ENCODE measurements around the gene MCM3AP.

Gene MCM3AP

GRCh38 chr21:46285206-46285661, at the start of gene MCM3AP:
TSS of gene MCM3AP (minus strand) at chr21:46285611. CDS start at chr21:46285286, 325 bp downstream.
- no peak for DNase-seq (ENCODE audit: low read depth)

DNA sequence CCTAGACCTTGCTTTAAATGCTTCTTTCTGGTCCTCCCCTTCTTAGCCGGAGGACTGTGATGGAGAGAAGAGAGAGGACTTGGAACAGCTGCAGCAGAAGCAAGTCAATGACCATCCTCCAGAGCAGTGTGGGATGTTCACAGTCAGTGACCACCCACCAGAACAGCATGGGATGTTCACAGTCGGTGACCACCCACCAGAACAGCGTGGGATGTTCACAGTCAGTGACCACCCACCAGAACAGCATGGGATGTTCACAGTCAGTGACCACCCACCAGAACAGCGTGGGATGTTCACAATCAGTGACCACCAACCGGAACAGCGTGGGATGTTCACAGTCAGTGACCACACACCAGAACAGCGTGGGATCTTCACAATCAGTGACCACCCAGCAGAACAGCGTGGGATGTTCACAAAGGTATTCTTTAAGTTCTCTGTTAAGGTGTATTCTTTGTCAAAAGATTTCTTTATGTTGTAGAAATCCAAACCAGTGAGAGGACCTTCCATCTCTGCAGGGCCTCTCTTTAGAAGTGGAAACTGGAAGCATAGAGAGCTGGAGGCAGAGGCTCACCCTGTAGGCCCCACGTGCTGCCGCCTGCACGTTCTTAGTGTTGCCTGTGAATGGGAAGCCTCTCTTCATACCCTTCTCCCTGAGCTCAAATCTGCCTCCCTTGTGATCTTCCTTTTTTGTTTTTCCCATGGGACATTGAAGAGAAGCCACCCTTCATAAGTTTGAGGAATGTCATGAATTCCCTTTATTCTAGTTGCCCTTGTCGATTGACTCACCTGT, 49.1 kb upstream of the MCM3AP start:
- DNase-seq (ENCODE audit: low read depth), result no peak
- no peak overlapping the region for H3K4me3 ChIP-seq (ENCODE audit: low read depth, low read length)

More at GRCh38 chr21:46285206-46285661, at the start of gene MCM3AP:
- peak within 1 kb of the TSS; percentile 67 for H3K4me3 ChIP-seq (ENCODE audit: low read depth, low read length)

DNA sequence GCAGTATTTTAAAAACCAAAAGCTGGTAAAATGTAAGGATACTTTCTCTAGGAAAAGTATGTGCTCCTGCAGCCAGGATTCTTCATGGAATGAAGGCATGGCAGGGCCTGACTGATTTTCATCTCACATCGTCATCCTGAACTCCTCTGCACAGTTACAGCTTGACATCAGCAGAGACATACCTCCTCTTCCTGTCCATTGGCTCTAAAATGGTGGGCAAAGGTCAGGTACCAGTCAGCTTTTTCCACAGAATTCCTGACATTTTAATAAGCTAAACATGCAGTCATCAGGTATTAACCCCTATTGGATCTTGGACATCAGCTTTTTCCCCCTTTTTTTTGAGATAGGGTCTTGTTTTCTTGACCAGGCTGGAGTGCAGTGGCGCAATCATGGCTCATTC, 44.4 kb upstream of the MCM3AP start:
- no peak overlapping the region for H3K4me3 ChIP-seq (ENCODE audit: low read depth, low read length)
- no peak for DNase-seq (ENCODE audit: low read depth)

DNA sequence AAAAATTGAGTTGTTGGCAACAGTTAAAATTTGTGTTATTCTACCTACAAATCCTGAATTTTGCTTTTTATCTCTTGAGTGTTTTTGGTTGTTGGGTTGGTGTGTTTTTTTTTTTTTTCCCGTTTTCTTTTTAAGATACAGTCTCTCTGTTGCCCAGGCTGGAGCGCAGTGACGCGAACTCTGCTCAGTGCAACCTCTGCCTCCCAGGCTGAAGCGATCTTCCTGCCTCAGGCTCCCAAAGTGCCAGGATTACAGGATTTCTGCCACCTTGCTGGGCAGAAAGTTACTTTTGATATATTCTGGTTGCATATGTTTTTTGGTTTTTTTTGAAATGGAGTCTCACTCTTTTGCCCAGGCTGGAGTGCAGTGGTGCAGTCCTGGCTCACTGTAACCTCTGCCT, 42.7 kb upstream of the MCM3AP start:
- DNase-seq (ENCODE audit: low read depth), result no peak
- no peak overlapping the region for H3K4me3 ChIP-seq (ENCODE audit: low read depth, low read length)

DNA sequence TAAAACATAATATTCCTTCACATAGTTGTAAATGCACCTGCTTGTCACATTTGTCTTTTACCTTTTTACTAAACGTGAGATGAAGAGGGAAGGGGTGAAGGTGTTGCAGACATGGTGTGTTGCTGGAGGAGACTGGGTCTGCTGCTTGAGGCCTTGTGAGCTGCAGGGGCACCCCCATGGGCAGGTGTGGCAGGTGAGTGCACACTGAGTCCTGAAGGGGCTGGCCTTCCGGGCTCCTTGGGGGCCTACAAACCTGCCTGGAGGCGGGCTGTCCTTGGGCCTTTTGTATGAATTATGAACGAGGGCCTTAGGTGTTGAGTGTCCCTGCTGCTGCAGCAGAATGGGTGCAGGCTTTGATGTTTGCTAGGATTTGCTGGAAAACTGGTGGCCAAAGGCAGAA, 42.3 kb upstream of the MCM3AP start:
- H3K4me3 ChIP-seq (ENCODE audit: low read depth, low read length), result no peak overlapping the region
- no peak for DNase-seq (ENCODE audit: low read depth)

- H3K4me3 ChIP-seq (ENCODE audit: low read depth, low read length), result no peak overlapping the region
- no peak for DNase-seq (ENCODE audit: low read depth)
Observed at GRCh38 chr21:46326110-46326703, 40.8 kb upstream of the MCM3AP start.

GRCh38 chr21:46325073-46325912, 39.9 kb upstream of the MCM3AP start:
- peak overlapping the region; percentile 96 for H3K4me3 ChIP-seq (ENCODE audit: low read depth, low read length)
- DNase-seq (ENCODE audit: low read depth), result no peak

GRCh38 chr21:46324390-46325072, 39.1 kb upstream of the MCM3AP start:
- H3K4me3 ChIP-seq (ENCODE audit: low read depth, low read length), result peak overlapping the region; percentile 96

GRCh38 chr21:46323710-46324389, 38.4 kb upstream of the MCM3AP start, which contains the start of the genes C21orf58 and PCNT:
TSS of gene C21orf58 (minus strand) at chr21:46323870. CDS start at chr21:46322738, 1,132 bp downstream.
TSS of gene PCNT (plus strand) at chr21:46324156. CDS start at chr21:46324229, 73 bp downstream.
- peak; percentile 93 for DNase-seq (ENCODE audit: low read depth)
- peak within 1 kb of the TSS; percentile 96 for H3K4me3 ChIP-seq (ENCODE audit: low read depth, low read length)

More at GRCh38 chr21:46324390-46325072, 39.1 kb upstream of the MCM3AP start:
- no peak for DNase-seq (ENCODE audit: low read depth)

DNA sequence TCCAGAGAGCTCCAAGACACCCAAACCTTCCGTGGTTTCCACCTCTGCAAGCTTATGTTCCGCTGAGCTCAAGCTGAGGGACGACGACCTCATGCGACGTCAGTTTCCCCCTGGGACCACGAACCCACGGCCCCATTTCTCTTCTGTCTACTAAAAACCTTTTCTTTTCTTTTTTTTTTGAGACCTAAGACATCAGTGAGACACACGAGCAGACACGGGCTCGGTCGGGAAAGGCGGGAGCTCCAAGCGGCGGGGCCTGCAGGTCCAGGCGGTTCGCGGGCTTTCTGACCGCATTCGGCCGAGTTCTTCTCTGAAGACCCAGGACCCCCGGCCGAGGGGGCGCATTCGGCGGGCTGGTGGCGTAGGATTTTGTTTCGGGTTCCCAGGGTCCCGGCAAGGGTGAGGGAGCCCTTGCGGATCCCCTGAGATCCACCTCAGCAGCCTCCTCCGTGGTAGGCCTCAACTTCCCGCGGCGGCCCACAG, 37.9 kb upstream of the MCM3AP start:
- DNase-seq (ENCODE audit: low read depth), result no peak
- peak overlapping the region; percentile 96 for H3K4me3 ChIP-seq (ENCODE audit: low read depth, low read length)

GRCh38 chr21:46322351-46323226, 37.2 kb upstream of the MCM3AP start:
- DNase-seq (ENCODE audit: low read depth), result no peak
- peak overlapping the region; percentile 96 for H3K4me3 ChIP-seq (ENCODE audit: low read depth, low read length)

DNA sequence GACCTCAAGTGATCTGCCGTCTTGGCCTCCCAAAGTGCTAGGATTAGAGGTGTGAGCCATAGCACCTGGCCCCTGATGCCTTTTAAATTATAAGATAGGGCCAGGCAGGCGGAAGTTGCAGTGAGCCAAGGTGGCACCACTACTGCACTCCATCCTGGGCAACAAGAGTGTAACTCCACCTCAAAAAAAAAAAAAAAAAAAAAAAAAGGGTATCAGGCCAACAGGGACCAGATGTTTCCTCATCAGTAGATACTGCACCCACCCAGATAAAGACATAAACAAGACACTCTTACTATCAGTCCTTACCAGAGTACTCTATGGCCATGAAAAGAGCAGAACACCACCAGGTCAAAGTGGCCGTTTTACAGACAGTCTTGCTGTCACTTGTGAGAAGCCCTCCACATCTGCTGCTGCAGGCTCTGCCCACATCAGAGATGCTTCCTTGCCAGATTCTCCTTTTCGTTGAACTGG, 35.0 kb upstream of the MCM3AP start:
- no peak for DNase-seq (ENCODE audit: low read depth)
- H3K4me3 ChIP-seq (ENCODE audit: low read depth, low read length), result no peak overlapping the region

GRCh38 chr21:46319186-46319585, 33.8 kb upstream of the MCM3AP start:
- no peak for DNase-seq (ENCODE audit: low read depth)
- H3K4me3 ChIP-seq (ENCODE audit: low read depth, low read length), result no peak overlapping the region

- DNase-seq (ENCODE audit: low read depth), result no peak
- no peak overlapping the region for H3K4me3 ChIP-seq (ENCODE audit: low read depth, low read length)
Observed at GRCh38 chr21:46318464-46318845, 33.0 kb upstream of the MCM3AP start.

DNA sequence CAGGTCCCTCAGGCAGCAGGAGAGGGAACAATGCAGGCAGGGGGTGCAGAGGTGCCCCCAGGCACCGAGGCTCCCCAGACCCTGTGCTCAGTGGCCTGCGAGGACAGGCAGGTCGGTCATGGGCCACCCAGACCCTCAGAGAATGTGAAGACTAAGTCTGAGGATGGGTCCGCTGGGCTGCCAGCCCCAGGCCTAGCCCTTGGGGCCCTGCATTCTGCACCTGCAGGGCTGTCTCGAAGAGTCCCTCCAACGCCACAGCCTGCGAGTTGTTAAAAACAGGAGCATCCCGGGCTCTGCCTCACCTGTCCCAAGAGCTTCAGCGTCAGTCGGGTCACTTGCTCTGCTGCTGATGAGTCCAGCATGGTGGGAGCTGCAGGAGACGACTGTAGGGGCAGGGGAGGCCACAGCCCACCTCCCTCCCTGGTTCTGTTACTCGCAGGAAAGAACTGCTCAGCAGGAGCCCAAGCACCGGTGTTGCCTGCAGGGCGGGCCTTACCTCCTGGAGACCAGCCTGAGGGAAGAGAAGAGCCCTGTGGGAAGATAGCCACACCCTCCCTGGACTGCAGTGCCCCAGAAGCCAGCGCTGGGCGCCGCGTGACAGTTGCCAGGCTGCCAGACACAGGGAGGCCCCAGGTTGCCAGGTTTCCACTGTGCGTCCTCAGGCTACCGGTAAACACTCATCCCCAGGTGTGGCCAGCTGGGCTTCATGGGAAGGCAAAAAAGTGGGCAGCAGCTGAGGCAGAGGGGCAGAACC, 32.5 kb upstream of the MCM3AP start:
- no peak for DNase-seq (ENCODE audit: low read depth)
- H3K4me3 ChIP-seq (ENCODE audit: low read depth, low read length), result no peak overlapping the region

DNA sequence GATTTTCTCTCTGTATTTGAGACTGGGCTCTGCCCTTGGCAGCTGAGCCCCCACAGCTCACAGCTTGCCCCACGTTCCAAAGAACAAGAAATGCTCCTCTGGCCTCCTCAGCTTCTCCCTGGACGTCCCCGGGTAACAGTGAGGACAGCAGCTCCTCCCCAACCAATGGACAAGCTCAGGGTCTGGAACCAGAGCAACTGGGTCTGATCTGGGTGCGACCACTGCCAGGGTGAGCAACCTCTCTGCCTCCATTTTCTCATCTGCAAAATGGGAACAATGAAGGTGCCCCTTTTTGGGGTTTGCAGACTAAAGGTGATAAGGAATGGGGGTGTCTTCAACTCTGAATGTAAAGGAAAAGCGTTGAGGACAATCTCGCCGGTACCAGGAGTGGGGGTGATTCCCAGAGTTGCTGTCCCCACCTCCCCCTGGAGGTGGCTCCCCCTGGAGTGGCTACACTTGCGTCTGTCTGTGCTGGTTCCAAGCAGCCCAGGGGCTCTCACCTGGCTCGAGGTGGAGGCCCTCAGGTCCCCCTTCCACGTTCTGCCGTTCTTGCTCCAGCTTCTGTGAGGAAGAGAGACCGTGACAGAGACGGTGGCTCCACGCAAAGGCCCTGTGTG, 31.4 kb upstream of the MCM3AP start:
- no peak for DNase-seq (ENCODE audit: low read depth)
- no peak overlapping the region for H3K4me3 ChIP-seq (ENCODE audit: low read depth, low read length)
